A673 (cell line): ENCODE data around the gene ECE1. TPM values are rescaled to one million over a fixed set of nuclear protein-coding genes. Genes with fewer than 3 reads are reported as not detected.

Experiments used
- BruUV-seq: library from RNA; stranded (reverse); fragments of 400-500 nt; replicated peaks from 2 replicates; lab custom pipeline; 2021; lab: Mats Ljungman, UMichigan
- CTCF ChIA-PET: fragments of 300-600 bp; sonication (Branson Sonifier 250); formaldehyde crosslinking; loops from one replicate; lab custom pipeline; 2022; ENCODE audit warnings: antibody characterized with exemption; lab: Charles Lee
- POLR2A ChIA-PET: fragments of 300-600 bp; sonication (Branson Sonifier 250); formaldehyde crosslinking; loops from one replicate; lab custom pipeline; 2022; ENCODE audit warnings: antibody characterized with exemption; ENCODE audit not compliant: low non-redundant PET; lab: Charles Lee
- DNase-seq: peaks from one replicate; pipeline ENCODE4 v3.0.0-alpha.2; 2015; ENCODE audit warnings: low spot score
- H3K27ac ChIP-seq: fragments of 200-600 bp; sonication (generic); 2 replicates; pipeline ENCODE4 v1.5.1; 2016; ENCODE audit warnings: mixed run types, low read depth, mild to moderate bottlenecking, mixed read lengths, antibody characterized with exemption, low read length; ENCODE audit not compliant: poor library complexity, severe bottlenecking
- H3K27me3 ChIP-seq: fragments of 200-600 bp; sonication (generic); replicated peaks from 2 replicates; pipeline ENCODE4 v1.6.1; 2017; ENCODE audit warnings: mixed run types, low read depth, mild to moderate bottlenecking, mixed read lengths, antibody characterized with exemption, low read length; ENCODE audit not compliant: insufficient read depth, poor library complexity
- H3K36me3 ChIP-seq: fragments of 200-600 bp; sonication (generic); 2 replicates; pipeline ENCODE4 v1.6.1; 2016; ENCODE audit warnings: mixed run types, mild to moderate bottlenecking, mixed read lengths, antibody characterized with exemption, low read length; ENCODE audit not compliant: insufficient read depth, poor library complexity, severe bottlenecking
- H3K4me1 ChIP-seq: fragments of 200-600 bp; sonication (generic); 2 replicates; pipeline ENCODE4 v1.6.1; 2017; ENCODE audit warnings: mixed run types, mild to moderate bottlenecking, mixed read lengths, antibody characterized with exemption, low read length; ENCODE audit not compliant: insufficient read depth, poor library complexity, severe bottlenecking
- H3K4me3 ChIP-seq: fragments of 200-600 bp; sonication (generic); 2 replicates; pipeline ENCODE4 v1.5.1; 2016; ENCODE audit warnings: low read depth, mixed run types, mild to moderate bottlenecking, mixed read lengths, low read length; ENCODE audit not compliant: poor library complexity, severe bottlenecking
- H3K9me3 ChIP-seq: fragments of 200-600 bp; sonication (generic); 2 replicates; pipeline ENCODE4 v1.6.1; 2016; ENCODE audit warnings: mixed run types, low read depth, mild to moderate bottlenecking, mixed read lengths, antibody characterized with exemption, low read length; ENCODE audit not compliant: poor library complexity, severe bottlenecking
- CTCF ChIP-seq: fragments of 300-800, 200-600 bp; sonication (generic); conservative IDR thresholded peaks from 2 replicates; pipeline ENCODE4 v1.5.1; 2017; ENCODE audit warnings: low read depth, mild to moderate bottlenecking, antibody characterized with exemption, low read length, moderate library complexity, mixed read lengths
- EZH2 ChIP-seq: fragments of 200-600 bp; sonication (generic); IDR thresholded peaks from 2 replicates; pipeline ENCODE4 v1.6.1; 2017; ENCODE audit warnings: borderline replicate concordance, low read depth, mild to moderate bottlenecking, mixed read lengths, antibody characterized with exemption, low read length; ENCODE audit not compliant: poor library complexity, severe bottlenecking
- intact Hi-C: fragments of 100-400 bp; cut with micrococcal nuclease; formaldehyde crosslinking; loops from one replicate; pipeline ENCODE4 v1.10.0; 2022; ENCODE audit not compliant: unreplicated experiment
- total RNA-seq: library from RNA; stranded (reverse); gene quantifications from 2 replicates; pipeline ENCODE4 v1.2.3, GENCODE V29; 2021

ECE1 gene
- total RNA-seq, 1 experiment from 2014 or later = 31.5 TPM

GRCh38 chr1:21331752-21332478 is 41.7 kb upstream of the ECE1 start:
- intact Hi-C loops = no loop called here
- DNase-seq = no peak
- Histone ChIP-seq H3K27ac (no peak overlapping the region), H3K27me3 (no peaks in the 10 kb centered on the region), H3K4me3 (no peak overlapping the region), H3K4me1 (peaks cover 36% of the 10 kb centered on the region), H3K9me3 (no peaks in the 10 kb centered on the region), H3K36me3 (no peaks in the 10 kb centered on the region)
- CTCF ChIA-PET = interaction anchor here (2.5 kb wide), 1 partner anchor 77 kb away, joined by 11 read pairs; no protein-coding TSS in a partner anchor
- POLR2A ChIA-PET = no interaction called here
- no TSS peak for BruUV-seq
- no peak for TF ChIP-seq CTCF
- no peak for TF ChIP-seq EZH2

- intact Hi-C loops = no loop called here
- H3K27me3 ChIP-seq = no peaks in the 10 kb centered on the region
- no peaks in the 10 kb centered on the region for H3K36me3 ChIP-seq
- CTCF ChIA-PET = no interaction called here
- TF ChIP-seq EZH2 = no peak
- TF ChIP-seq CTCF = no peak
- DNase-seq = no peak
- H3K4me3 ChIP-seq = no peak overlapping the region
- no peaks in the 10 kb centered on the region for H3K9me3 ChIP-seq
- POLR2A ChIA-PET = no interaction called here
- peaks cover 44% of the 10 kb centered on the region for H3K4me1 ChIP-seq
- no TSS peak for BruUV-seq
- no peak overlapping the region for H3K27ac ChIP-seq
Observed at GRCh38 chr1:21330544-21330943, 40.3 kb upstream of the ECE1 start.

GRCh38 chr1:21329209-21329844 is 39.1 kb upstream of the ECE1 start:
- Histone ChIP-seq H3K9me3 (no peaks in the 10 kb centered on the region), H3K27ac (peak overlapping the region; percentile 4), H3K4me3 (no peak overlapping the region), H3K27me3 (no peaks in the 10 kb centered on the region), H3K4me1 (peaks cover 44% of the 10 kb centered on the region), H3K36me3 (no peaks in the 10 kb centered on the region)
- intact Hi-C loops = no loop called here
- CTCF ChIA-PET = no interaction called here
- BruUV-seq = no TSS peak
- TF ChIP-seq CTCF = no peak
- no peak for TF ChIP-seq EZH2
- DNase-seq = no peak
- POLR2A ChIA-PET = no interaction called here
